Adipose tissue (tissue), 3 donors: ENCODE data around the gene TAPBP. TPM values are rescaled to one million over a fixed set of nuclear protein-coding genes. Genes with fewer than 3 reads are reported as not detected.
A peak's percentile ranks its signal among the peaks of the same experiment; 100 is the strongest.
"Not testable (repeated sequence)": the region's sequence is repeated elsewhere in the genome, so short reads cannot be mapped to it uniquely, and the experiment has no call there.

Experiments used
- H3K27ac ChIP-seq: one replicate; pipeline ENCODE4 v1.5.1; 2013; ENCODE audit warnings: low read depth, low read length
- WGBS, 3 donors: extraction: QIAGEN DNeasy Blood & Tissue Kit; methylation state at CpG; one replicate each; pipeline ENCODE4 v1.1.7; 2013; 5-methylcytosine and 5-hydroxymethylcytosine counted together
- polyA plus RNA-seq, 3 donors: library from polyadenylated mRNA; stranded (reverse); fragments of 200-250 nt; gene quantifications; one replicate each; pipeline ENCODE4 v1.2.3, GENCODE V29; 2013
- donor health status: healthy with polysubstance abuse.
- donor health status: Bipolar disorder and iron deficiency.
- donor health status: healthy.

The TAPBP gene
- 10 to 100 TPM; 14.2 to 29.9 (median 26.3) TPM for polyA plus RNA-seq

DNA sequence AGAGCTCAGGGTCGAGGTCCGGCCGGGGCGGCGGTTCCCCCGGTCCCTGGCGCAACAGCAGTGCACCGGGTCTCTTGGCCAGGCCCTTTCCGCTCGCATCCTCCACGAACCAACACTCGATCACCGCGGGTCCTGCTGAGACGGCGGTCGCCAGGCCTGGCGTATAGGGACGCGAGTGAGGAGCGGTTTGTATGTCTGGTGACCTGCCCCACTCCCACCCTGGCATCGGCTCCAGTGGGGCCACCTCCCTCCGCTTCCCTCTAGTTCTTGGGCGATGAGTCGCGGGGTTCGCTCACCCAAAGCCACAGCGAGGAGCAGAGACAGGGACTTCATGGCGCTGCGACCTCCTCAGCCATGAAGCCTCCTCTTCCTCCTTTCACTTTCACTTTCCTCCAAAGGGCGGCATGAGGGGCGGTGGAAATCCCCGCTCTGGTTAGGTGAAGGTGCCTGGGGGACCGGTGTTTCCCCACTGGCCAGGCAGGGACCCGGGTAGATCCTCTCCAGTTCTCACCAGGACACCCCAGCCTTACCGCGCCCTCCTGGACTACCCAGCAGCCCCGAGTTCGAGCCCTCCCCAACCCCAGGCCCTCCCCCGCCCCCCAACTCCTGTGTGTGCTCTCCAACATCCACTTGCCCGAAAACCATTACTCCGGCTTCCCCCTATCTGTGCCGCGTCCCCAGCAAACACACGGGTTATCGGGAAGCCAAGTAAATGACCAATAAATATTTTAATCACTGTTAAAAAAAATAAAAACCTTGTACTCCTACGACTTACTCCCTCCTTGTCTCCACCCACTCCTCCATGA, at the start of gene TAPBP:
Gene TAPBP, minus strand, starts transcription at position 370 of the 806 bp plus-strand sequence. Its CDS starts 37 bp downstream, at position 333.
- H3K27ac ChIP-seq = peak within 1 kb of the TSS; percentile 85
- 0 to 1% (median 0%) methylated on average over 46 to 47 of the region's 47 CpGs for WGBS, 3 donors

GRCh38 chr6:33363486-33363885, 49.6 kb upstream of the TAPBP start:
- not testable (repeated sequence) for H3K27ac ChIP-seq
- 86 to 88% (median 86%) methylated on average over 12 of the region's 12 CpGs for WGBS, 3 donors

GRCh38 chr6:33359331-33359730, 45.5 kb upstream of the TAPBP start:
- no peak overlapping the region for H3K27ac ChIP-seq

DNA sequence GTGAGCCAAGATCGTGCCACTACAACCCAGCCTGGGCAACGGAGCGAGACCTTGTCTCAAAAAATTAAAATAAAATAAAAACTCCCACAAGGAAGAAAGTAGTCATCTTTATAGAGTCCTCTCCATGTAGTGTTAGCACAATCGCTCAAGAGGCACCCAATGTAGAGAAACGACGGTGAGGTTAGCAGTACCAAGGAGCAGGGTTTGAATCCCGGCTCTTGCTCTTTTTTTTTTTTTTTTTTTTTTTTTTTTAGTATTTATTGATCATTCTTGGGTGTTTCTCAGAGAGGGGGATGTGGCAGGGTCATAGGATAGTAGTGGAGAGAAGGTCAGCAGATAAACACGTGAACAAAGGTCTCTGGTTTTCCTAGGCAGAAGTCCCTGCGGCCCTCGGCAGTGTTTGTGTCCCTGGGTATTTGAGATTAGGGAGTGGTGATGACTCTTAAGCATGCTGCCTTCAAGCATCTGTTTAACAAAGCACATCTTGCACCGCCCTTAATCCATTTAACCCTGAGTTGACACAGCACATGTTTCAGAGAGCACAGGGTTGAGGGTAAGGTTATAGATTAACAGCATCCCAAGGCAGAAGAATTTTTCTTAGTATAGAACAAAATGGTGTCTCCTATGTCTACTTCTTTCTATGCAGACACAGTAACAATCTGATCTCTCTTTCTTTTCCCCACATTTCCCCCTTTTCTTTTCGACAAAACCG, 43.4 kb upstream of the TAPBP start:
- 57 to 75% (median 73%) methylated on average over 13 of the region's 13 CpGs for WGBS, 3 donors
- not testable (repeated sequence) for H3K27ac ChIP-seq

DNA sequence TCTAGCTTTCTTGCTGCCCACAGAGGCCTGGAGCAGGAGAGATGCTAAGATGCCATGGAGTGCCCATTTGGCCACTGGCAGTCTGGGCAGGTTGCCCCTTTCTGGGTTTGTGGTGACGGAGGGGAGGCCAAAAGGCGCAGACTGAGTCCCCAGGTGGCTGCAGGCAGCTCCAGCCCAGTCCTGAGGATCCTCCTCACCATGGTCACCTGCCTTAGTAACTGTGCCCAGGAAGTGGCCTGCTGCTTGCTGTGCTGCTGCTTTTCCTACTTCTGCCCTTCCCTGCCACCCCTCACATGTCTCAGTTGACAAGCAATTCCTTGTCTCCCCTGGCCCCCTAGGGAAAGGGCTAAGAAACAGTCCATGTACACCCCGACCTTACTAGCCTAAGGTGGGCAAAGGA, 42.4 kb upstream of the TAPBP start:
- no peak overlapping the region for H3K27ac ChIP-seq
- 62 to 92% (median 75%) methylated on average over 3 of the region's 3 CpGs for WGBS, 3 donors

GRCh38 chr6:33355860-33356259, 42.0 kb upstream of the TAPBP start:
- WGBS, 3 donors = 78 to 89% (median 85%) methylated on average over 6 of the region's 6 CpGs

GRCh38 chr6:33347816-33348215, 33.9 kb upstream of the TAPBP start:
- 78 to 88% (median 80%) methylated on average over 5 of the region's 5 CpGs for WGBS, 3 donors
- no peak overlapping the region for H3K27ac ChIP-seq

More at GRCh38 chr6:33355860-33356259, 42.0 kb upstream of the TAPBP start:
- not testable (repeated sequence) for H3K27ac ChIP-seq

GRCh38 chr6:33346972-33347371, 33.1 kb upstream of the TAPBP start:
- 74 to 80% (median 77%) methylated on average over 5 of the region's 5 CpGs for WGBS, 3 donors
- H3K27ac ChIP-seq = not testable (repeated sequence)

GRCh38 chr6:33344701-33345697, 31.1 kb upstream of the TAPBP start:
- 14 to 23% (median 15%) methylated on average over 22 of the region's 22 CpGs for WGBS, 3 donors
- no peak overlapping the region for H3K27ac ChIP-seq

GRCh38 chr6:33343953-33344611, 30.2 kb upstream of the TAPBP start:
- no peak overlapping the region for H3K27ac ChIP-seq
- 56 to 71% (median 62%) methylated on average over 6 of the region's 6 CpGs for WGBS, 3 donors

DNA sequence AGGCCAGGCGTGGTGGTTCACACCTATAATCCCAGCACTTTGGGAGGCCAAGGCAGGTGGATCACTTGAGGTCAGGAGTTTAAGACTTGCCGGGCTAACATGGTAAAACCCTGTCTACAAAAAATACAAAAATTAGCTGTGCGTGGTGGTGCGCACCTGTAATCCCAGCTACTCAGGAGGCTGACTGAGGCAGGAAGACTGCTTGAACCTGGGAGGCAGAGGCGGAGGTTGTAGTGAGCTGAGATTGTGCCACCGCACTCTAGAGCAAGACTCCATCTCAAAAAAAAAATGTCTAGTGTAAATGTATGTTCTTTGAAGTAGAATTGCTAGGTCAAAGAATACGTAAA, 29.7 kb upstream of the TAPBP start:
- WGBS, 3 donors = 88 to 91% (median 90%) methylated on average over 7 of the region's 7 CpGs
- H3K27ac ChIP-seq = not testable (repeated sequence)

GRCh38 chr6:33339193-33339592, 25.3 kb upstream of the TAPBP start:
- H3K27ac ChIP-seq = no peak overlapping the region
- 68 to 78% (median 76%) methylated on average over 6 of the region's 6 CpGs for WGBS, 3 donors

GRCh38 chr6:33336495-33336894, 22.6 kb upstream of the TAPBP start:
- no peak overlapping the region for H3K27ac ChIP-seq
- WGBS, 3 donors = 83 to 89% (median 86%) methylated on average over 3 of the region's 3 CpGs

DNA sequence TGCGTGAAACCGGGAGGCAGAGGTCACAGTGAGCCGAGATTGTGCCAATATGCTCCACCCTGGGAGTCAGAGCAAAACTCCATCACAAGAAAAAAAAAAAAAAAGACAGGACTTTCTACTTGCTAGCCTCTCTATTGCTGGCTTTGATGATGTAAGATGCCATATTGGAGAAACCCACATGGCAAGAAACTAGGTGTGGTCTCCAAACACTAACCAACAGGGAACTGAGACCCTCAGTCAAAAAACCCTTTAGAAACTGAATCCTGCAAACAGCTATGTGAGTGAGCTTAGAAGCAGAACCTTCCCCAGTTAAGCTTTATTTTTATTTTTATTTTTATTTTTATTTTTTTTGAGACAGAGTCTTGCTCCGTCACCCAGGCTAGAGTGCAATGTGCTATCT, 22.0 kb upstream of the TAPBP start:
- no peak overlapping the region for H3K27ac ChIP-seq
- whole genome bisulfite sequencing, 3 donors = 67 to 77% (median 72%) methylated on average over 4 of the region's 4 CpGs

DNA sequence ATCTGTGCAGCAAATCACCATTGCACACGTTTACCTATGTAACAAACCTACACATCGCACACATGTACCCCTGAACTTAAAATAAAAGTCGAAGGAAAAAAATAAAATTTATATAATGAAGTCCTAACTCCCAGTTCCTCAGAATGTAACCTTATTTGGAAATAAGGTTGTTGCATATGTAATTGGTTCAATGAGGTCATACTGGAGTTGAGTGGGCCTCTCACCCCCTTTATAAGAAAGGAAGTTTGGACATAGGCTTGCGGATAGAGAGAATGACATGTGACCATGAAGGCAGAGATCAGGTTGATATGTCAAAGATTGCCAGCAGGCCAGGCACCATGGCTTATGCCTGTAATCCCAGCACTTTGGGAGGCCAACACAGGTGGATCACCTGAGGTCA, 19.8 kb upstream of the TAPBP start:
- H3K27ac ChIP-seq = no peak overlapping the region
- 87 to 90% (median 90%) methylated on average over 4 of the region's 4 CpGs for WGBS, 3 donors

- WGBS, 3 donors = 71 to 89% (median 72%) methylated on average over 10 of the region's 10 CpGs
- no peak overlapping the region for H3K27ac ChIP-seq
Observed at GRCh38 chr6:33330736-33331135, 16.9 kb upstream of the TAPBP start.

DNA sequence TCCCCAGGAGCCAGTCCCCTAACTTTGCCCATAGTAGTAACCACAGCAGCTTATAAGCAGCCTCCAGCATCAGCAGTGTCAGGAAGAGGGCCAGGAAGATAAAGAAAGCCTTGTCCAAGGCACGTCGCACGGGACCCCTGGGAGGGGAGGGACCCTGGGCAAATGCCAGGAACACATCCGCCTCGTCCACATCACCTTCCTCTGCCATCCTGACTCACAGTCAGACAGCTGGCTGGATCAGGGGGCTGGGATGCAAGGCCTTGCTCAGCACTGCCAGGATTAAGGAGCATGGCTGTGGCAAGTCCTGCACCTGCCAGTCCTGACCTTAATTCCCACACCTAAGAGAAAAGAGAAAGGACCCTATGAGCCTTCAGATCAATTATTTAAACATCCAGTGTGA, 15.2 kb upstream of the TAPBP start:
- H3K27ac ChIP-seq = no peak overlapping the region
- WGBS, 3 donors = 42 to 49% (median 47%) methylated on average over 5 of the region's 5 CpGs

GRCh38 chr6:33324125-33324524, 10.2 kb upstream of the TAPBP start:
- H3K27ac ChIP-seq = no peak overlapping the region
- WGBS, 3 donors = 15 to 26% (median 18%) methylated on average over 7 of the region's 7 CpGs
